ENCODE results near the gene HOXC9.

Gene HOXC9

GRCh38 chr12:54009171-54010052 is 9.5 kb downstream of the HOXC9 start (continued):
- no peak for TF ChIP-seq CTCF (tag by site-specific recombination; IDR thresholded peaks at IDR 0.05)
- TF ChIP-seq ZNF366 (tag by site-specific recombination; conservative IDR thresholded peaks at IDR 0.05) = no peak
- no peak for TF ChIP-seq ZNF654 (tag by site-specific recombination; IDR thresholded peaks at IDR 0.05; ENCODE audit: low read depth)
- no peak for TF ChIP-seq ZBTB1 (tag by site-specific recombination; IDR thresholded peaks at IDR 0.05)
- TF ChIP-seq YY2 (tag by site-specific recombination; IDR thresholded peaks at IDR 0.05) = no peak
- peak; percentile 98 for TF ChIP-seq ZNF600 (tag by site-specific recombination; IDR thresholded peaks at IDR 0.05)
- no peak for TF ChIP-seq ZNF76 (tag by site-specific recombination; IDR thresholded peaks at IDR 0.05; ENCODE audit: borderline replicate concordance, low read depth)
- no peak for TF ChIP-seq RBAK (tag by site-specific recombination; IDR thresholded peaks at IDR 0.05)
- no peak for TF ChIP-seq MYNN (tag by site-specific recombination; IDR thresholded peaks at IDR 0.05; ENCODE audit: borderline replicate concordance)
- TF ChIP-seq TSHZ1 (tag by site-specific recombination; IDR thresholded peaks at IDR 0.05; ENCODE audit: borderline replicate concordance) = no peak
- no peak for TF ChIP-seq KLF17 (tag by site-specific recombination; IDR thresholded peaks at IDR 0.05)
- no peak for TF ChIP-seq ZNF704 (tag by site-specific recombination; IDR thresholded peaks at IDR 0.05)
- TF ChIP-seq EGR2 (tag by site-specific recombination; IDR thresholded peaks at IDR 0.05; ENCODE audit: low read depth) = peak; percentile 47
- TF ChIP-seq ZNF416 (tag by site-specific recombination; IDR thresholded peaks at IDR 0.05) = no peak
- TF ChIP-seq ZNF138 (tag by site-specific recombination; IDR thresholded peaks at IDR 0.05; ENCODE audit: borderline replicate concordance) = no peak
- no peak for TF ChIP-seq ATF2 (tag by site-specific recombination; IDR thresholded peaks at IDR 0.05; ENCODE audit: low read depth)
- peak; percentile 88 for TF ChIP-seq PRDM1 (tag by site-specific recombination; IDR thresholded peaks at IDR 0.05)
- no peak for TF ChIP-seq ZNF544 (tag by site-specific recombination; IDR thresholded peaks at IDR 0.05)
- no peak for TF ChIP-seq ZNF677 (tag by site-specific recombination; IDR thresholded peaks at IDR 0.05)
- no peak for TF ChIP-seq ZNF664 (tag by site-specific recombination; IDR thresholded peaks at IDR 0.05)
- no peak for TF ChIP-seq SALL2 (tag by site-specific recombination; IDR thresholded peaks at IDR 0.05; ENCODE audit: borderline replicate concordance)
- TF ChIP-seq ZNF610 (tag by site-specific recombination; IDR thresholded peaks at IDR 0.05; ENCODE audit: borderline replicate concordance) = no peak
- TF ChIP-seq ZNF621 (tag by site-specific recombination; IDR thresholded peaks at IDR 0.05) = no peak
- TF ChIP-seq ZNF341 (tag by site-specific recombination; IDR thresholded peaks at IDR 0.05; ENCODE audit: low read depth) = no peak
- no peak for TF ChIP-seq ZNF510 (tag by site-specific recombination; IDR thresholded peaks at IDR 0.05; ENCODE audit: insufficient replicate concordance)
- 0 out of 2 replicates have a peak, but pooled peaks have one; percentile 16 for TF ChIP-seq GFI1B (tag by site-specific recombination; IDR thresholded peaks at IDR 0.05)
- no peak for TF ChIP-seq ZNF701 (tag by site-specific recombination; IDR thresholded peaks at IDR 0.05)
- no peak for TF ChIP-seq ZNF707 (tag by site-specific recombination; IDR thresholded peaks at IDR 0.05)
- no peak for TF ChIP-seq ZNF670 (tag by site-specific recombination; IDR thresholded peaks at IDR 0.05; ENCODE audit: low read depth)
- 0 out of 2 replicates have a peak, but pooled peaks have one; percentile 31 for TF ChIP-seq WT1 (tag by site-specific recombination; IDR thresholded peaks at IDR 0.05)

All from HEK293 (cell line).